Stimulated activated CD8-positive, alpha-beta memory T cell treated with anti-CD3 and anti-CD28 coated beads, Interleukin-15, amount 100 ng/mL, for 24 hours (primary cell): ENCODE measurements around the gene PLXNA4.
"Not testable (repeated sequence)": the region's sequence is repeated elsewhere in the genome, so short reads cannot be mapped to it uniquely, and the experiment has no call there.

ENCODE experiments used
- DNase-seq: peaks from one replicate; pipeline ENCODE4 v3.0.0-alpha.2; 2020; ENCODE audit warnings: low read depth

PLXNA4 gene

GRCh38 chr7:132165695-132166094 is 410.6 kb downstream of the PLXNA4 start:
- not testable (repeated sequence) for DNase-seq

- no peak for DNase-seq
Measured at GRCh38 chr7:132164558-132165125, 411.6 kb downstream of the PLXNA4 start.

GRCh38 chr7:132162556-132163144 is 413.6 kb downstream of the PLXNA4 start:
- DNase-seq: no peak

GRCh38 chr7:132161976-132162375 is 414.3 kb downstream of the PLXNA4 start:
- no peak for DNase-seq

GRCh38 chr7:132161533-132161915 is 414.7 kb downstream of the PLXNA4 start:
- no peak for DNase-seq

- DNase-seq: no peak
Measured at GRCh38 chr7:132160611-132161532, 415.4 kb downstream of the PLXNA4 start.

GRCh38 chr7:132158841-132159240 is 417.4 kb downstream of the PLXNA4 start:
- no peak for DNase-seq

GRCh38 chr7:132158166-132158565 is 418.1 kb downstream of the PLXNA4 start:
- DNase-seq: no peak

- no peak for DNase-seq
Measured at GRCh38 chr7:132155715-132156114, 420.6 kb downstream of the PLXNA4 start.

GRCh38 chr7:132154695-132155471 is 421.4 kb downstream of the PLXNA4 start:
- no peak for DNase-seq

GRCh38 chr7:132154248-132154647 is 422.0 kb downstream of the PLXNA4 start:
- DNase-seq: no peak

- DNase-seq: no peak
Measured at GRCh38 chr7:132152131-132152889, 424.0 kb downstream of the PLXNA4 start.

- no peak for DNase-seq
Measured at GRCh38 chr7:132150711-132151110, 425.6 kb downstream of the PLXNA4 start.

- no peak for DNase-seq
Measured at GRCh38 chr7:132149436-132150304, 426.6 kb downstream of the PLXNA4 start.

GRCh38 chr7:132148876-132149275 is 427.4 kb downstream of the PLXNA4 start:
- DNase-seq: no peak

GRCh38 chr7:132145466-132145865 is 430.8 kb downstream of the PLXNA4 start:
- DNase-seq: no peak

GRCh38 chr7:132145063-132145462 is 431.2 kb downstream of the PLXNA4 start:
- no peak for DNase-seq

- DNase-seq: no peak
Measured at GRCh38 chr7:132142006-132142405, 434.3 kb downstream of the PLXNA4 start.

GRCh38 chr7:132141109-132141508 is 435.2 kb downstream of the PLXNA4 start:
- DNase-seq: no peak

GRCh38 chr7:132140341-132140740 is 435.9 kb downstream of the PLXNA4 start:
- DNase-seq: no peak

GRCh38 chr7:132138817-132139216 is 437.5 kb downstream of the PLXNA4 start:
- no peak for DNase-seq
